AG04449 (cell line): Measurements from ENCODE around the gene NUDT4.
"Not testable (repeated sequence)": the region's sequence is repeated elsewhere in the genome, so short reads cannot be mapped to it uniquely, and the experiment has no call there.

Source experiments
- CTCF ChIA-PET: fragments of 350-600 bp; formaldehyde crosslinking; extraction: SDS; loops from one replicate; lab custom pipeline; 2021; ENCODE audit warnings: antibody characterized with exemption; lab: Yijun Ruan, JAX
- POLR2A ChIA-PET: fragments of 400-600, 350-600 bp; formaldehyde crosslinking; extraction: SDS; loops from one replicate; lab custom pipeline; 2020; ENCODE audit warnings: antibody characterized with exemption, inconsistent platforms; lab: Yijun Ruan, JAX
- DNase-seq: peaks from one replicate; pipeline ENCODE4 v3.0.0-alpha.2; 2010; ENCODE audit warnings: low read depth, low spot score
- H3K4me3 ChIP-seq: 2 replicates; pipeline ENCODE4 v1.5.1; 2011; ENCODE audit warnings: low read depth, mild to moderate bottlenecking, control low read depth, low read length
- TF ChIP-seq, protein P1 (sequence below): IDR thresholded peaks from one replicate; pipeline ENCODE4 v1.5.1; 2011; ENCODE audit warnings: mild to moderate bottlenecking, moderate library complexity, low read length, control low read depth, inconsistent platforms; ENCODE audit not compliant: insufficient read depth; ENCODE audit errors: missing control alignments

The NUDT4 gene

DNA sequence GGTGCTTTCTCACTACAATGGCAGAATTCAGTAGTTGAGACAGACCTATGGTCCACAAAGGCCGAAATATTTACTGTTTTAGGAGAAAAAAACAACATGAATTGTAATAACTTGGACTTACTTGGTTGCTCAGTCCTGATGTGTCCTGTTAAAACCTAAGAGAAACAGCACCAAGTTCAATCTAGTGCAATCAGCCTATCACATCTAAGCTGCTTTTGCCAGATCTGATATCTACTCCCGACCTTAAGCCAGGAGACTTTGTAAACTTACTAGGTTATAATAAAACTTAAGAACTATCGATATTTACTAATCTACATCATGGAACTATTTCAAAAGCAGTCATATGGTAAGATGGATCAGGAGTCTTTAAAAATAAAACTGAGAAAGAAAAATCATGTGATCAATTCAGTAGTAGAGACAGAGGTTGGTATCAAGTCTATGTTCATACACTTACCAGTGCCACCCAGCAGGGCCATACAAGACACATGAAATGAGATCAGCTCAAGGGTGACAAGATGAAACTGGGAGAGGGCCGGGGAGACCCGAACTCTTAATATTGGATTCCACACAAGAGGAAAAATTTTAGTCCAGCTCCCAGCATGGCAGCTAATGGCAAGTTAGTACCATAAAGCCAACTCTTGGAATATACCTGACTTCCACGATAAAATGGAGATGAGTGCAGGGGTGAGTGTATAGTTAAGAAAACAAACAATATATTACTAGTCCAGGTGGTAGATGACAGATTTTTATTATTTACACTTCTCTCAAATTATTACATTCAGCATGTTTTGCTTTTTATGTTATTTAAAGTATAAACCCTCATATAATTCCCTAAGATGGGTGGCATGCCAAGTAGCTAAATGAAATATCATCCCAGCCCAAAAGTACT is 27.5 kb downstream of the NUDT4 start:
- H3K4me3 ChIP-seq = no peak overlapping the region
- ChIA-PET POLR2A (no interaction called here), CTCF (interaction anchor here (0.6 to 5.2 kb wide), 5 partner anchors 9 to 698 kb away, joined by 3 to 31 read pairs (median 4); no protein-coding TSS in a partner anchor)
- TF ChIP-seq, protein P1, sequence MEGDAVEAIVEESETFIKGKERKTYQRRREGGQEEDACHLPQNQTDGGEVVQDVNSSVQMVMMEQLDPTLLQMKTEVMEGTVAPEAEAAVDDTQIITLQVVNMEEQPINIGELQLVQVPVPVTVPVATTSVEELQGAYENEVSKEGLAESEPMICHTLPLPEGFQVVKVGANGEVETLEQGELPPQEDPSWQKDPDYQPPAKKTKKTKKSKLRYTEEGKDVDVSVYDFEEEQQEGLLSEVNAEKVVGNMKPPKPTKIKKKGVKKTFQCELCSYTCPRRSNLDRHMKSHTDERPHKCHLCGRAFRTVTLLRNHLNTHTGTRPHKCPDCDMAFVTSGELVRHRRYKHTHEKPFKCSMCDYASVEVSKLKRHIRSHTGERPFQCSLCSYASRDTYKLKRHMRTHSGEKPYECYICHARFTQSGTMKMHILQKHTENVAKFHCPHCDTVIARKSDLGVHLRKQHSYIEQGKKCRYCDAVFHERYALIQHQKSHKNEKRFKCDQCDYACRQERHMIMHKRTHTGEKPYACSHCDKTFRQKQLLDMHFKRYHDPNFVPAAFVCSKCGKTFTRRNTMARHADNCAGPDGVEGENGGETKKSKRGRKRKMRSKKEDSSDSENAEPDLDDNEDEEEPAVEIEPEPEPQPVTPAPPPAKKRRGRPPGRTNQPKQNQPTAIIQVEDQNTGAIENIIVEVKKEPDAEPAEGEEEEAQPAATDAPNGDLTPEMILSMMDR = no peak
- DNase-seq = no peak

DNA sequence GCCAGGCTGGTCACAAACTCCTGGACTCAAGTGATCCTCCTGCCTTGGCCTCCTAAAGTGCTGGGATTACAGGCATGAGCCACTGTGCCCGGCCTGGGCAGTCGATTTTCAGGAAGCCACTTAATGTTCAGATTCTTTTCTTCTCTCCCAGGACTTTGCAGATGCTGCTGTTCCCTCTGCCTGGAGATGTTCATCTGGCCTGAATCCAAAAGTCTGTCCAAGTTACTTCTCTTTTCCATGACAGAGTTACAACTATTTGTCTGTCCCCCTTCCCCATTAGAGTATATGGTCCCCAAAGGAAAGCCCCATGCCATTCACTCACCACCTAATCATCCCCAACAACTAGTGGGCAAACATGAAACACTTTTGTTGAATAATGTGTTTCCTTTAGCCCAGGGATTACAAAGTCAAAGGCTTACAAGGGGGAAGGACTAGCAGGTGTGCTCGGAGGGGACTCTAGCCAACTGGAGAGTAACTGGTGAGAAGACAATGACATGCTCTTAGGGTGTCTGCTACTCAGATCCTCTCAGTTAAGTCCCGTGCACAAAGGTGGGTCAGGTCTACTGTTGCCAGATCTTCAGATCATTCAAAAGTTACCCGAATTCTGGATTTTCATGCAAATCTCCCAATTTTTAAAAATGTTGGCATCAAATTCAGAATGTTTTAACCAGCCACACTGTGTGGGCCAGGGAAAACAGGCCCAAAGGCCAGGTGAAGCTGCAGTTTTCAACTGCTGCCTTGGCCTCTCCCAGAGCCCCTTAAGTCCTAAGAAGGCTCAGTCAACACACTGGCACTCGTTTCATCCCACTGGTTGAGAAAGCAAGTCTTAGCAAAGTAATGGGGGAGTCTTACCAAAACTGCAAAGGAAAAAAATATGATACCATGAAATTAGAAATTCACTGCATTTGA is 29.6 kb downstream of the NUDT4 start:
- TF ChIP-seq, protein P1 = no peak
- ChIA-PET CTCF (interaction anchor here (1.1 to 5.2 kb wide), 7 partner anchors 9 to 695 kb away, joined by 3 to 31 read pairs (median 10); no protein-coding TSS in a partner anchor), POLR2A (no interaction called here)
- DNase-seq = no peak
- H3K4me3 ChIP-seq = no peak overlapping the region

DNA sequence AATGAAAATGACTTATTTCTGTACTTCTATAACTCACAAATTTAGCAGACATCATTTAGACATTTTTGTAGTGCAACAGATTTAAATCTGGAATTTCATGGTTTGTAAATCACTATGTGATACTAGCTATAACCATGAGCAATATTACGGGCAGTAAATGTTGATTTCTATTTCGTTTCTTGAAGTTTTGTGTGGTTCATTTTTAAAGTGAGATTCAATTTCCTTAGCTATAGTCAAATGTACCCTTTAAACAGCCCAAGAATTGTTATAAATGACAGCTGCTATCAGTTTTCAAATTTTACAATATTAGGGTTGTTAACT is 30.2 kb downstream of the NUDT4 start:
- no peak for DNase-seq
- TF ChIP-seq, protein P1 = no peak
- ChIA-PET CTCF (interaction anchor here (0.9 to 4.6 kb wide), 7 partner anchors 9 to 695 kb away, joined by 3 to 27 read pairs (median 4); no protein-coding TSS in a partner anchor), POLR2A (interaction anchor here (0.6 kb wide), 1 partner anchor 338 kb away, joined by 3 read pairs; no protein-coding TSS in a partner anchor)
- no peak overlapping the region for H3K4me3 ChIP-seq

DNA sequence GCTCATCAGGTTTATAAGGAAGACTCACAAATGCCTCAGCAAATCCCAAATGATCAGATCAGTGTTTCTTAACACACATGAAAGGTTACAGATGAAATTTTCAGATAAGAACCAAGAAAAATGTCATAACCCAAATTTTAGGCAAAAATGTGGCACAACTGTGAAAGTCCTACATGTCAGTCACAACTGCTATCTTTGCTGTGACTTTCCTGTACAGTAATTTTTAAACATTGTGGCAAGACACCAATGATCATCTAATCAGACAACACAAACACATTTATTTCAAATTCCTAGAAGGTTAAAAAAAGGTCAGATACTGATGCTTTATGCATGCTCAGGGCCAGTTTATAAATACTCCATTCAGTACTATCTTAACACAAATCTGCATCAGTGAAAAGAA is 31.1 kb downstream of the NUDT4 start:
- ChIA-PET POLR2A (interaction anchor here (0.6 to 0.7 kb wide), 2 partner anchors 339 to 392 kb away, joined by 3 read pairs; no protein-coding TSS in a partner anchor), CTCF (interaction anchor here (0.9 to 4.6 kb wide), 5 partner anchors 10 to 694 kb away, joined by 3 to 27 read pairs (median 10); no protein-coding TSS in a partner anchor)
- TF ChIP-seq, protein P1 = no peak
- DNase-seq = no peak
- H3K4me3 ChIP-seq = no peak overlapping the region

DNA sequence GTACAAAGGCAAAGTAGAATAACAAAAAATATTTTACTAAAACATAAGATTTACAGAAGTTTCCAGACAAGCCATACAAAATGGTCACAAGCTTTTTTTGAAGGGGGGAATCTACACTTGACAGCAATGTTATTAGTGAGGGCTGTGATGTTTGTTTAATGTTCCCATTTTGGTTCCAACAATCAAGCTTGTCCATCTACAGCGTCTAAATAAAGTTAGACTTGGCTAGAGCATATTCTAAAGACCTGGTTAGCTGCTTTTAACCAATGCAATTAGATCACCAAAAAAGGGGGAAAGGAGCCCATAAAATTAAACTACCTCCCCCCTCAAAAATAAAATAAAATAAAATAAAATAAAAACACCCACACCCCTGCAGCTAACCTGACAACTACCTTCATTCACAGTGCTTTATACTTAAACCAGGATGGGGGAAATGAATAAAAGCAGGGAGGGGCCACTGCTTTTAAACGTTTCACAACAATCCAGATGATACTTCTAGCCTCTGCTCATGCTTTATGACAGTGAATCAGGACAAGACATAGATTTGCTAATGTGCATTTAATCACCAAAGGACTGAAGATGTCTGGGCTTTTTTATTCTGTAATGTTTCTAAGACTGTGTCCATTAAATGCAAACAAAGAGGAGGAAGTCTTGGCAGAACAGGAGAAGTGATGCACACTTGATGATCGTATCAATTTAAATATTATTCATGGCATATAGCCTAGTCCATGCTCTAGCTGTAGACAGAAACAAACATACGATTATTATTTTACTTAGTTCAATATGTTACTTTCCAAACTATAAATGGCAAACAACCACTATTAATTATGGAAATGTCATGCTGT is 31.8 kb downstream of the NUDT4 start:
- ChIA-PET POLR2A (interaction anchor here (0.7 kb wide), 1 partner anchor 393 kb away, joined by 3 read pairs; no protein-coding TSS in a partner anchor), CTCF (interaction anchor here (0.6 to 4.6 kb wide), 5 partner anchors 10 to 693 kb away, joined by 3 to 27 read pairs (median 10); no protein-coding TSS in a partner anchor)
- DNase-seq, H3K4me3 ChIP-seq: not testable (repeated sequence)

DNA sequence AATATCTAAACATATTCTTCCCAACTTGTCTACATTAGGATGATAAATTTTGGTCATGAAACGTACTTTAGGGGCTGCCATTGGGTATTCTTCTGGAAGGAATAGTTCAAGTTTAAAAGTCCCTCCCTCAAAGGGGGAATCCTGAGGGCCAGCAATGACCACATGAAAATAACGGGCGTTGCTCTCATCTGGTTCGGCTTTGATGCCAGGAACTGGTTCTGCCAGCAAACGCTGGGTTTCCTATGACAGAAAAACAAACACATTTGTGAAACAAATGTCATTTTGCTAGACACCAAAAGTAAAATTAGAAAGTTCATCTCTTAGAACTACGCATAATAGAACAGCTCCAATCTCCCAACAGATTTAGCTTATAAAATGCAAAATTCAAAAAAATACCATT is 33.3 kb downstream of the NUDT4 start:
- H3K4me3 ChIP-seq, DNase-seq: not testable (repeated sequence)
- ChIA-PET POLR2A (interaction anchor here (0.7 kb wide), 1 partner anchor 426 kb away, joined by 3 read pairs; no protein-coding TSS in a partner anchor), CTCF (interaction anchor here (1.5 to 4.6 kb wide), 3 partner anchors 9 to 424 kb away, joined by 9 to 27 read pairs (median 21); no protein-coding TSS in a partner anchor)

DNA sequence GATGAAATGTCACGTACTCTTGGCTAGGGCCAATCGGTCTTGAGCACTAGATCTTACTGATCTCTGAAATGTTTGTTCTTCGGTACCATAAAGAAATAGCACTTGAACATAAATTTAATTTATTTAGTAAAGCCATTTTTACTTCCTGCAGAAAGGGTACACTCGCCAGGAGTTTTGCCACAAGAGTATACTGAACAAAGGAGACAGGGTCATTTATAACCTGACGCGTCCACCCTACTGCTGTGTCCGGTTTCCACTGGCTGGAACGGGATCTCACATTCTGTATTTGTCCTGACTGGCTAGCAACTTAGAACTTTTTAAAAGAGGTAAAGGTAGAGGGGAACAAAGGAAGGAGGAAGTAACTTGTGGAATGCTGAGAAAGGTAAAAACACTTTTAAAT is 34.7 kb downstream of the NUDT4 start:
- H3K4me3 ChIP-seq, DNase-seq, POLR2A ChIA-PET: not testable (repeated sequence)
- CTCF ChIA-PET = interaction anchor here (0.6 to 4.0 kb wide), 4 partner anchors 10 to 425 kb away, joined by 3 to 24 read pairs (median 3); no protein-coding TSS in a partner anchor
